HG03025 (cell line): ENCODE measurements around the gene KCTD14.
"Not testable (repeated sequence)": the region's sequence is repeated elsewhere in the genome, so short reads cannot be mapped to it uniquely, and the experiment has no call there.

Experiments
- ATAC-seq: cut with Tn5 transposase; IDR thresholded peaks from one replicate; pipeline ENCODE4 v1.9.1; 2021; ENCODE audit warnings: mild to moderate bottlenecking, moderate library complexity; ENCODE audit not compliant: unreplicated experiment, low FRiP score

The KCTD14 gene

DNA sequence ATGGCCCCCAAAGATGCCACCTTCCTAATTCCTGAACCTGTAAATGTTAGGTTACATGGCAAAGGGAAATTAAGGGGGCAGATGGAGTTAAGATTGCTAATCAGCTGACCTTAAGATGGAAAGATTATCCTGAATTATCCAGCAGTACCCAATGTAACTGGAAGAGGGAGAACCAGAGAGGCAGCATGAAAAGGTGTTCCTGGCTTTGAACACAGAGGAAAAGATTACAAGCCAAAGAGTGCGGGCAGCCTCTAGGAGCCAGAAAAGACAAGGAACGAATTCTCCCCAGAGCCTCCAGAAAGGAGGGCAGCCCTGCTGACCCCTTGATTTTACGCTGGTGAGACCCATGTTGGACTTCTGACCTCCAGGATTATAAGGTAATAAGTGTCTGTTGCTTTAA, 25.5 kb upstream of the KCTD14 start:
- no peak for ATAC-seq

- ATAC-seq, result no peak
Measured at GRCh38 chr11:78046486-78046854, 23.4 kb upstream of the KCTD14 start.

GRCh38 chr11:78045851-78046485, 22.9 kb upstream of the KCTD14 start:
- ATAC-seq, result no peak

- ATAC-seq, result no peak
Measured at GRCh38 chr11:78044706-78045105, 21.6 kb upstream of the KCTD14 start.

GRCh38 chr11:78041843-78042440, 18.9 kb upstream of the KCTD14 start:
- ATAC-seq, result no peak

DNA sequence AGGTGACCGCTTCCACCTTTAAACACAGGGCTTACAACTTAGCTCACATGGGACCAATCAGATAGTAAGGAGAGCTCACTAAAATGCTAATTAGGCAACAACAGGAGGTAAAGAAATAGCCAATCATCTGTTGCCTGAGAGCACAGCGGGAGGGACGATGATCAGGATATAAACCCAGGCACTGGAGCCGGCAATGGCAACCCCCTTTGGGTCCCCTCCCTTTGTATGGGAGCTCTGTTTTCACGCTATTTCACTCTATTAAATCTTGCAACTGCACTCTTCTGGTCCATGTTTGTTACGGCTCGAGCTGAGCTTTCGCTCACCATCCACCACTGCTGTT, 18.3 kb upstream of the KCTD14 start:
- ATAC-seq, result not testable (repeated sequence)

DNA sequence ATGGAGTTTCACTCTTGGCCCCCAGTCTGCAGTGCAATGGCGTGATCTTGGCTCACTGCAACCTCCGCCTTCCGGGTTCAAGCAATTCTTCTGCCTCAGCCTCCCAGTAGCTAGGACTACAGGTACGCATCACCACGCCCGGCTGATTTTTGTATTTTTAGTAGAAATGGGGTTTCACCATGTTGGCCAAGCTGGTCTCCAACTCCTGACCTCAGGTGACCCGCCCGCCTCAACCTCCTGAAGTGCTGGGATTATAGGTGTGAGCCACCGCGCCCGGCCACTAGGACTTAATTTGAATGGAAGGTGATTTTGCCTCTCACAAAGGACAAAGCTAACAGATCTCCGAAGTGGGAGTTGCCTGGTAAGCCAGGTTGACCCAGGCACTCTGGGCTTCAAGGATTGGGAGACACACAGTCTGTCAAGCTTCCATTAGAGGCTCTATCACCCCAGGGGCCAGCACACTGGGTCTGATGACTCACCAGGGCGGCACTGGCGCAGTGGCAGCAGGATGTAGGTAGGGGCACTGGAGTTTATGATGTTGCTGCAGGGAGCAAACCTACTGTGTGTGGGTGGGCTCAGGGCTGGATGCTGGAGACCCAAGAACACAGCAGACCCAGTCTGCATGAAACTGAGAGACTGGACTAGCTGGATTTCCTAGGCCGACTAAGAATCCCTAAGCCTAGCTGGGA, 17.8 kb upstream of the KCTD14 start:
- ATAC-seq, result no peak

DNA sequence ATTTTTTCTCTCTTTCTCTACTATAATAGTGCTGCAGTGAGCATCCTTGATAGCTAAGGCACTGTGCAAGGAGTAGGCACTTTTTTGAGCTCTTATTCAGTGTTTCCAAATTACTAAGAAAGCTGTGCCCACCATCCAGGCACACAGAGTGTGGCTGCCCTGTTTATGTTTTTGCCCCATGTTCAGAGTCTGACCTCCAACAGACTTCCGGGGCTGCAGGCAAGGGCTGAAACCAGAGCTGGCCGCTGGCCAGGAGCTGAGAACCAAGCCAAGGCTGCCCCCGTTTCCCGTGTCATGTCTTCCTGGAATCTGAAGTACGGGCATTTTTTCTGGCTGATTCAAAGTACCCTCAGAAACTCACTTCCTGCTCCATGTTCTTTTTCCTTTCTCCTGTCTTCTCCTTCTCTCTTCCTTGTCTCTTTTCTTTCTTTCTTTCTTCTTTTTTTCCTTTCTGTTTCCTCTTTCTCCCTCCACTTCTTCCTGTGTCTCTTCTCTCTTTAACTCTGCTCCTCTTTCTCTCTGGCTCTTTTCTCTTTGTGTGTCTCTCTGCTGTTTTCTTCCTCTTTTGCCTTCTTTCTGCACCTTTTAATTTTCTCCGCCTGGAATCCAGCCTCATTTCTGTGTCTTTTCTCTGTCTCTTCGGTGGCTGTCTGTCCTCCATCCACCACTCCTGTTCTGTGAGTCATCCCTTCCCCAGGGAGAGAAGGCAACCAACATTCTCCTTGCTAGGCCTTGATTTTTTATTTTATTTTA, 17.0 kb upstream of the KCTD14 start:
- no peak for ATAC-seq

GRCh38 chr11:78039391-78039918, 16.4 kb upstream of the KCTD14 start:
- ATAC-seq, result no peak

GRCh38 chr11:78038697-78039313, 15.7 kb upstream of the KCTD14 start:
- ATAC-seq, result no peak

DNA sequence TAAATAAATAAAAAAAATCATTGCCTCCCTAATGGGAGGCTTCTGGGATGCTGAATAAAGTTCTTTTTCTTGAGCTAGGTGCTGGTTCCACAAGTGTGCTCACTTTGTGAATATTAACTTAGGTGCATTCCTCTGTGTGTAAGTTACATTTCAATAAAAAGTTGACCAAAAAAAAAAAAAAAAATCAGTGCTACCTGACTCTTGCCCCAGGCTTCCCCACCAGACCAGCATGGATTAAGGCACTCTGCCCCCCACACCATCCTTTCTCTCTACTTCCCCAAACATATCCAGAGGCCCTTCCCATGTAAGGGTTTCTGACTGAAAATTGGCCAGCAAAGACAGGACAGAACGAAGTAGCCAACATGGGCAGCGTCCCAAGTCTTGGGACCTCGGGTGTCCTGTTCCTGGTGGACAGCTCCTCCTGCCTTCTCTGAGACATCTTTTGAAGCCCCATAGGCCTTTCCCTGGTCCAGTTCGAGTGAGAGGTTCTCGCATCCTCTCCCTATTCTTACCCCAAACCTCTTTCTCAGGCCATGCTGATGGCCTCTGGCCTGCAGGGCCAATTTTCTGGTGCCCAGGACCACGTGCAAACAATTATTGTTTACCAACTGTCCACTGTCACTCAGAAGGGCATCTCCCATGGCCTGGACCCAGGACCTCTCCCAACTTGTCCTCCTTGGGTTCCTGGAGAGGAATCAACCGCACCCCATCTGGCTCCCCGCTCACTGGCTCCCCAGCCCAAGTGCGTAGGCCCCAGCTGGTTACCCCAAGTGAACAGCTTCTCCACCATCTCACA, 14.9 kb upstream of the KCTD14 start:
- ATAC-seq, result no peak

DNA sequence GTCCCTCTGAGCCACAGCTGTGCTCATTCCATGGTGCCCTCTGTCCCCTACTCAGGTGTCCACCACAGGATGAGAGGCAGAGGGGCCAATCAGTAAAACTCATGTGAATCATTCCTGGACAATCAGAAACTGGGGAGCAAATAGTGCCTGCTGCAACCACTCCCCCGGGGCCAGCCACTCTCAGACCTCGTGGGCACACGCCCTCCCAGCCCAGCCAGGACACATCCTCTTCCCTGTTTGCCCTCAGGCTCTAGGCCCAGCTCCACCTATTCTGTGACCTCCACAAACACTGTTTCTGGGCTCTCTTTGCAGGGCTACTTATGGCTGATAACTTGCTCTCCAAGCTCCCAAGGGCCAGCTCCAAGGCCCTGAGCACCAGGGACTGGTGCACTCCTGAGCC, 14.0 kb upstream of the KCTD14 start:
- ATAC-seq, result no peak

DNA sequence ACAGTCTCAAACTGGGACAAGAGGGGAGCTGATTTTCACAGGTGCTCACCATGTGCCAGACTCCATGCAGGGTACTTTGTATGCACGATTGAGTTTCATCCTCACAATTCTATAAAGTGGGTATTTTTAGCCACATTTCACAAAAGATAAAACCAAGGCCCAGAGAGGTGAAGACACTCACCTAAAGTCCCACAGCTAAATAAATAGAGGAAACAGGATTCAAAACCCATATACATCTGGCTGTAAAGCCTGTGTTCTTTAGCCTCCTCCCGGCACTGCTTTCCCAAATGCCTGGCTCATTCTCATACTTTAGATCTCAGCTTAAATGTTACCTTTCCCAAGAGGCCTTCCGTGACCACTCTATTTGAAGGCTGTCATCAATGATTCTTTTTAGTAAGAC, 13.2 kb upstream of the KCTD14 start:
- ATAC-seq, result no peak

DNA sequence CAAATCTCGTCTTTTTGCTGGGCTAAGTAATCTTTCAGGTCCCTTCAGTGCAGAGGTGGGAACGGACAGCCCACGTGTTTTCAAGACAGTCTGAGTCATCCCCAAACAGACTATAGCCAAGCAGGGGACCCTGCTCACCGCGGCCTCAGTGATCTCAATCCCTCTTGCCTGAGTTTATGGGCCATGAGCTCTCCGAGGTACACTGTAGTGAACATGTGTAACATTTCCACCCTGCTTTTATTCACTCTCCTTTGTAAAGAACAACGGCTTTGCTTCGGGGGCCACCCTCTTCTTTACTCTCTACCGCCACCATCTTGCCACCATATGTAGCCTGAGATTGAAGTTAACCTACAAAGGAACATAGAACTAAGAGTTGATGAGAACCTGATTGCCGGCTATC, 11.5 kb upstream of the KCTD14 start:
- no peak for ATAC-seq

DNA sequence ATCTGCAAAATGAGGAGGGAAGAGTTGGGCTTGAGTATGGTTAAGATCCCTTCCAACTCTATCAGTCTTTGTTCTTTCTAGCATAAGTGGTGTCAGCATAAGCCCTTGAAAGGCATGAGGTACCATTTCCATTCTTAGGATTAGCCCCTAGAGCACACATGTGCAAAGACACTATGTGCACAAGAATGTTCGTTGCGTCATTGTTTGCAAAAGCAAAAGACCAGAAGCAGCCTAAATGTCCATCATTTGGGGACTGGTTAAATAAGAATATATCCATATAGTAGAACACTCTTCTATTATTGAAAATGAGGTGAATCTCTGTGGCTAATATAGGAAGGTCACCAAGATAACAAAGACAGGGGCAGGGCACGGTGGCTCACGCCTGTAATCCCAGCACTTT, 10.0 kb upstream of the KCTD14 start:
- no peak for ATAC-seq

DNA sequence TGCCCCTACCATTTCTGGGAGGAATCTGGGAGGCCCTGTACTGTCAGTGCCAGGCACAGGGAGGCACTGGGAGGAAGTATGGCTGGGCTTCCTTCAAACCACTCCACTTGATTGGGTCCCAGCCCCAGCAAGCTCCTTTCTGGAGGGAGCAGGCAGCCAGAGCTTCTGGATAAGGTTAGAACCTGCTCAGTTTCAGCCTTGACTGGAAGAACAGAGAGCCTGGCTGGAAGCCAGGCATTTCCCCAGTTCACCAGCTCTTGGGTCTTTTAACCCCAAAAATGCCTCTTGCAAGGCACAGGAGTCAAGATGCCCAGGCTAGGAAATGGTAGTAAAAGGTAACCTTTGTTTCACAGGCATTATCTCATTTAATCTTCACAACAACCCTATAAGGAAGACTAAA, 9.0 kb upstream of the KCTD14 start:
- ATAC-seq, result no peak

DNA sequence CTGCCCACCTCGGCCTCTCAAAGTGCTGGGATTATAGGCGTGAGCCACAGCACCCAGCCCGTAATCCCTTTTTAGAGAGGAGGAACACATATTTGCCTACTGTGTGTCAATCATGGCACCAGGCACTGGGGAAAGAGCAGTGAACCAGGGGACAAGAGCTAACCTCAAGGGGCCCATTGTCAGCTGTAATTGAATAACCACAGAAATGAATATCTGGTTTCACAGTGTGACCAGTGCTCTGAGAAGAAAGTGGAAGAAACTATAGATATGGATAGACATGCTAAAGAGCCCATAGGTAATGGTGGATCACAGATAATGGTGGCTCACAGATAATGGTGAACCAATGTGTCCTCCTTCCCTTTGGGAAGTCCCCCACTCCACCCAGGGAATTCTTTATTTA, 8.6 kb upstream of the KCTD14 start:
- ATAC-seq, result no peak

DNA sequence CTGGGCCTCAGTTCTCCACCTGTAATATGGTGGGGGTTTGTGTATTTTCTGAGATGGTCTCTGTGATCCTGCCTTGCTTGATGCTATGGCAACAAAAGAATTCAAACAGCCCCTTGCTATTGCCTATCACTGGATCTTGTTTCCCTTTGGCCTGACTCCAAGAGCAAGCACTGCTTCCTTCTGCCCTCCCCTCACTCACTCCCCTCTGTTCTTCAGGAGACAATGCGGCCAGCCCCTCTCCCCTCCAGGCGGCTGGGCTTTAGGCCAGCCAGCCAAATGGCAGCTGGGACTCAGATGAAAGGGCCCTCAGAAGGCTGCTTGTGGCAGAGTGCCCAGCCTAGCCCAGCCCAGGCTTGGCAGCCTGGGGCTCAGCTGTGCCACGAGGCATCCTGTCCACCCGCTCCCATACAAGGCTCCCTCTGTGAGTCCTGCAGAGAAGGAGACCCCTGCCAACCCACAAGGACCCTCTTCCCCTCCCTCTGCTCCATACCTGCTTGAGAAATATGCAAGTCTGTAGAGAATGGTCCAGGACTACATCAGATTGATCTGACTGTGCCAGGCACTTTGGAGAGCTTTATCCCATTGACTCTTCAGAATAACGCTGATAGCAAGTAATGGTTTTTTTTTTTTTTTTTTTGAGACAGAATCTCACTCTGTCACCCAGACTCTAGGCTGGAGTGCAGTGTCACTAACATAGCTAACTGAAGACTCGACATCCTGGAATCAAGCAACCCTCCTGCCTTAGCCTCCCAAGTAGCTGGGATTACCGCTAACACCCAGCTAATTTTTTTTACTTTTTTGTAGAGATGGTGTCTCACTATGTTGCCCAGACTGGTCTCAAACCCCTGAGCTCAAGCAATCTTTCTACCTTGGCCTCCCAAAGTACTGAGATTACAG, 7.6 kb upstream of the KCTD14 start:
- ATAC-seq, result no peak

GRCh38 chr11:78028423-78028822, 5.3 kb upstream of the KCTD14 start:
- ATAC-seq, result not testable (repeated sequence)
